GM20431 (cell line): ENCODE data around the gene RABAC1.
"Not testable (repeated sequence)": the region's sequence is repeated elsewhere in the genome, so short reads cannot be mapped to it uniquely, and the experiment has no call there.

Experiments used
- in situ Hi-C: fragments of 300-500 bp; cut with MseI, MboI; formaldehyde crosslinking; loops from one replicate; pipeline ENCODE4 v1.15.0; 2020; ENCODE audit warnings: low sequenced_read_pairs; ENCODE audit not compliant: unreplicated experiment

The RABAC1 gene

GRCh38 chr19:41955521-41955920, 3.6 kb downstream of the RABAC1 start:
- in situ Hi-C loops: no loop called here

DNA sequence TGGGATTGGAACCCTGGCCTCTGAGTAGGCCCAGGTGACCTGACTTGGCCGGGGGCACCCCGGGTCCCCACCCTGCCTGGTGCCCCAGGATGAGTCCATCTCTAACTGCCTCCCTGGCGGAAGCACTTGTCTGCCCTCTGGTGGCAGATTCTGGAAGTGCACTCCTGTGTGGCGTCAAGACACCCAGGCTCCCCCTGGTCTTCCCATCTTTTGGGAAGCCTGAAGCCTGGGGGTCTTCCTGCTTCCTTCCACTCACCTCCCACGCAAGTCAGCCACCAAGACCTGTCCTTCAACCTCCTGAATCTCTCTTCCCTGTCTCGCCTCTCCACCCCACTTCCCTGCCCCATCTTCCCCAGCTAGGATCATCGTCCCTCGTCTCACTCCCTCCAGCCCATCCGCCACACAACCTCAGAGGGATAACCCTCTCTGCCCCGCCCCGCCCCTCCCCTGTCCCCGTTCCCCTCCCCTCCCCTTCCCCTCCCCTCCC, 7.4 kb downstream of the RABAC1 start:
- in situ Hi-C loops: no loop called here

- in situ Hi-C loops: no loop called here
Measured at GRCh38 chr19:41947091-41947490, 12.0 kb downstream of the RABAC1 start.

GRCh38 chr19:41945135-41945766, 13.9 kb downstream of the RABAC1 start:
- in situ Hi-C loops: no loop called here

DNA sequence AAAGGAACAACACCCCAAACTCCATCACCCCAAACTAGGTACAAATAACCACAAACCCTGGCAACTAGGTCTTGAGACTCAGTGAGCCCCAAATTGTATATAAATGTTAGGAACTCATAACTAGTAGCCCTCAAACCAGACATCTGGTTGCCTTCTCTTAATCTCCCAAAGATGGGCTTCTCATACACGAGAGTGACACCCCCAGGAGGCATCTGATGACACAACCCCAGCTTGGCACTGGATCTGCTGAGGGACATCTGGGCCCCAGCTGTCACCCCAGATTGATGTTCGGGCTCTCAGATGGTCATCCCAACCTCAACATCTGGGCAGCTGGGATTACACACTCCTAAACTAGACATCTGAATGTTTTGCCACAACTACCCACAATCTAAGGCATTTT, 14.8 kb downstream of the RABAC1 start:
- in situ Hi-C loops: no loop called here

- in situ Hi-C loops: no loop called here
Measured at GRCh38 chr19:41941410-41942202, 17.5 kb downstream of the RABAC1 start.

DNA sequence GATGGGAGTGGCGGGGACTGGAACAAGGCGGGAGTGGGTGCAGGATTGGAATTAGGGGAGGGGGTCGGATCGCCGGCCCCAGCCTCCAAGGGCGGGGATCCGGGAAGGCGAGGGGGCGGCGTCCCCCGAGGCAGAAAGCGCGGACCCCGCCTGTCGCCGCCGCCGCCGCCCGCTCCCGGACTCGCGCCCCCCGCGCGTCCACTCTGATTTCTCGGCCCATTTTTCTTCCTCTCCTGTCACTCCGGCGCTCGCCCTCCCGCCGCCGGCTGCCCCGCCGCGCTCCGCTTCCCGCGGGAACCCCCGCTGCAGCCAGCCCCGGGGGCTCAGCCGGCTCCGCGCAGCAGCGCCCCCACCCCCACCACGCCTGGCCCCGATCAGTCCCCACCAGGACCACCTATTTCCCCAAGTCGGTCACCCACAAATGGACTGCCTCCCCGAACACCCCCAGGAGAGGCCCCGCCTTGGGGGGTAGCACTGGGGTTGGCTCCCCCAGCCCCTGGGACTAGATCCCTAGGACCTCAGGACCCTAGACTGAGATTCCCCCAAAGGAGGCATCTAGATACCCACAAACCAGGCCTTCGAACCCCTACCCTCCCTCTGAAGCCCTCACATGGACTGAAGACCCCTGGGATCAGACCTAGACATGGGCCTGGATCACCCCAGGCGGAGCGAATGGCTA, 18.3 kb downstream of the RABAC1 start:
- in situ Hi-C loops: no loop called here

- in situ Hi-C loops: no loop called here
Measured at GRCh38 chr19:41939861-41940730, 19.0 kb downstream of the RABAC1 start.

- in situ Hi-C loops: not testable (repeated sequence)
Measured at GRCh38 chr19:41939209-41939608, 19.9 kb downstream of the RABAC1 start.

DNA sequence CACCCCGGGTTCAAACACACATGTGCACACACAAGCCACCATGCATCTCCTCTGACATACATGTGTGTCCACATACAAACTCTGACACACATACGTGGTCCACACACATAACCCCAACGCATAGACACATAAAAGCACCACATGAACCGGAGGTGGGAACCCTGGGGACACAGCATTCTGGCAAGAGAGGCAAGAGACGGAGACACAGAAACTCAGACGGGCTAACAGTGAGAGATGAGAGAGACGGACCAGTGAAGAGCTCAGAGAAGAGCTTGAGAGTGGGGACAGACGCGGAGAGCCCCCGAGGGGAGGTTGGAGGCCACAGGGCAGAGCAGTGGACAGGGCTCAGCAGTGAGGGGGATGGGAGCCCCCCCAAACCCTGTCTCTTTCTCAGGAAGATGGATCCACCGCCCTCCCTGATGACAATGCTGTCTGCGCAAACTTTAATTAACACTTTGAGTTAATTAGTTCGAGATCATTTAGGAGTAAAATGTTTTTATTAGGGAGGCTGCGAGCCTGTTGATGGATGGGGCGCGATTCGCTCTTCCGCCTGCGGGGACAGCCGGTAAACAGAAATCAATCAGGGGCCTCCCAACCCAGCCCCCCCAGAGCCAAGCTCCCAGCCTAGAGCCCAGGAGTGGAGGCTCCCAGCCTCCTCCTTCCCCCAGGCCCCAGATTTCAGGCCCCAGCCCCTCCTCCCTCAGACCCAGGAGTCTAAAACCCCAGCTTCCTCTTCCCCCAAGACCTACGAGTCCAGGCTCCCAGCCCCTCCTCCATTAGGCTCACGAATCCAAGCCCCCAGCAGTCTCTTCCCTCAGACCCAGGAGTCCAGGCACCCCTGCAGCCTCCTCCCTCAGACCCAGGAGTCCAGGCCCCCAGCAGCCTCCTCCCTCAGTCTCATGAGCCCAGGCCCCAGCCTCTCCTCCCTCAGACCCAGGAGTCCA, 21.3 kb downstream of the RABAC1 start:
- in situ Hi-C loops: no loop called here

- in situ Hi-C loops: no loop called here
Measured at GRCh38 chr19:41936961-41937360, 22.2 kb downstream of the RABAC1 start.

DNA sequence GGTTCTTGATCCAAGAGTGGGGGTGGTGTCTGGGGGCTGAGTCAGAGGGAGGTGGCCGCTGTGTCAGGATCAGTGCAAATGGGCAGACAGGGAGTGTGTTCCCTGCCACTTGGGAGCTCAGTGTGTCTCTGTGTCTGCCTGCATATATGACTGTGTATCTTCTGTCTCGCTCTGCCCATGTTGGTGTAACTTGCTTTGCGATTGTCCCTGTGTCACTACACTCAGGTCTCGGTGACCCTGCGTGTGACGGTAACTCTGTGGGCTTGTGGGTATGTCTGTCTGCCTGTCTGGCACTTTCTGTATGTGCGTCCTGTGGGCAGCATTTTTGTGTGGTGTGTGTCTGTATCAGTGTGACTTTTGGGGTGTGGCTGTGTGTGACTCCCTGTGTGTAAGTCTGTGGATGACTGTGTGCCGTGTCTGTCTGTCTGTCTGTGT, 22.7 kb downstream of the RABAC1 start:
- in situ Hi-C loops: no loop called here

DNA sequence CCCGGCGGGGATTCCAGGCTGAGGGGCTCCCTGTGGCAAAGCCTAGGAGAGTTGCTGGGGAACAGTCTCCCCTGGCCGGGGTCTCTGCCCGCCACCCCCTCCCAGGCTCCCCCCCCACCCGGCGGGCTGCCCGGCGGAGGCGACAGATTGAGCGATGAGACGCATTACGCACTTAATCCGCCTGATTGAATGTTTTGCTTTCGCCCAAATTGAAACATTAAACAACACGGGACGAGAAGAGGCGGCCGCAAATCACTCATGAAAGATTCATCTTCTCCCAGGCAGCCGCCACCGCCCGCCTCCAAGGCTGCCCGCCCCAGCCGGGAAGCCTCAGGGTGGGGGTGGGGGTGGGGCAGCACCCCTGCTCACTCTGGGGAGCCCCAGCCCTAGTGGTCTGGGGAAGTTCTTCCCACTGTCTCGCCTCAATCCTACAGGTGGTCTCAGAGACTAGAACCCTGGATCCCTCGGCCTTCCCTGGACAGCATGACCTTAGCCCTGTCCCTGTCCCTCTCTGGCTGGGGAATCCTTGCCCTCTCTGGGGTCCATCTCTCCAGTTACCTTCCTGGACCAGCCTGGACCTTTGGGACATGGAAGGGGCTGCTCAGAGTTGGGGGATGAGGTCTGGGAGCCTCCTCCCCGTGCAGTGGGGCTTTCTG, 23.2 kb downstream of the RABAC1 start:
- in situ Hi-C loops: no loop called here

GRCh38 chr19:41934849-41935374, 24.2 kb downstream of the RABAC1 start:
- in situ Hi-C loops: no loop called here

GRCh38 chr19:41933693-41934426, 25.3 kb downstream of the RABAC1 start:
- in situ Hi-C loops: no loop called here

- in situ Hi-C loops: no loop called here
Measured at GRCh38 chr19:41932720-41933332, 26.3 kb downstream of the RABAC1 start.

DNA sequence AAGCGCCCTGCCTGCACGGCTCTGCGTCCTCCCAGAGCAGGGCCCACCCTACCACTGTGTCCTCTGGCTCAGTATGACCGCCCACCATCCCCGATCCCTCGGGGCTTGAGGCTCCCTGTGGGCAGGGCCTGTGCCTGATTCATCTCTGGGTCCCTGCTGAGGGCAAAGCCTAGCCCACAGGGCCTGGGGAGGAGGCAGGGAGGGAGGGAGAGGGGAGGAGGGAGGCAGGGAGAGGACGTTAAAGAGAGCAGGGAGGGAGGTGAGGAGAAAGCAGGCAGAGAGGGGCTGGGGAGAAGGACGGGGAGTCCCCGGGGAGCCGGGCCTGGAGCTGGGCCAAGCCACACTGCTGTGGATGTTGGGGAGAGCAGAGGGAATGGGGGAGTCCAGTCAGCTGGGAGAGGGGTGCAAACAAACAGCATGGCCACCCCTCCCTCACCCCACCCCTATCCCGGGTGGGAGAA, 26.8 kb downstream of the RABAC1 start:
- in situ Hi-C loops: no loop called here
